SK-N-SH treated with all-trans-retinoic acid at 6 μM for 48 hours (cell line): ENCODE results near the gene DIDO1.

ENCODE experiments used
- ATAC-seq: fragments of 200-7000 bp; cut with Tn5 transposase; 3 replicates; pipeline ENCODE4 v1.9.1; 2020; ENCODE audit warnings: mild to moderate bottlenecking, moderate library complexity
- ARNTL ChIP-seq: fragments of 450-650 bp; formaldehyde crosslinking; IDR thresholded peaks from 2 replicates; pipeline ENCODE4 v1.5.0; 2020; ENCODE audit warnings: low read depth, mild to moderate bottlenecking, moderate library complexity, borderline replicate concordance
- BACH2 ChIP-seq: fragments of 250-450 bp; sonication (Bioruptor Pico); IDR thresholded peaks from 2 replicates; pipeline ENCODE4 v1.9.0; 2021; ENCODE audit warnings: mild to moderate bottlenecking, borderline replicate concordance
- CREB5 ChIP-seq: fragments of 250-450 bp; sonication (Bioruptor Pico); IDR thresholded peaks from 2 replicates; pipeline ENCODE4 v1.5.1; 2020; ENCODE audit warnings: low read depth, mild to moderate bottlenecking, moderate library complexity
- CSDC2 ChIP-seq: fragments of 250-450 bp; sonication (Bioruptor Pico); IDR thresholded peaks from 2 replicates; pipeline ENCODE4 v1.5.0; 2020; ENCODE audit warnings: mild to moderate bottlenecking, moderate library complexity
- CSRNP3 ChIP-seq: fragments of 250-450 bp; sonication (Bioruptor Pico); IDR thresholded peaks from 2 replicates; pipeline ENCODE4 v1.5.1; 2021; ENCODE audit warnings: mild to moderate bottlenecking, moderate library complexity
- ESRRG ChIP-seq: fragments of 250-450 bp; sonication (Bioruptor Pico); IDR thresholded peaks from 2 replicates; pipeline ENCODE4 v1.6.1; 2021; ENCODE audit warnings: mild to moderate bottlenecking
- GLIS3 ChIP-seq: fragments of 250-450 bp; sonication (Bioruptor Pico); IDR thresholded peaks from 2 replicates; pipeline ENCODE4 v1.5.0; 2020; ENCODE audit warnings: mild to moderate bottlenecking, moderate library complexity
- ISL1 ChIP-seq: fragments of 250-450 bp; sonication (Bioruptor Pico); IDR thresholded peaks from 2 replicates; pipeline ENCODE4 v2.1.2; 2022; ENCODE audit warnings: mild to moderate bottlenecking, moderate library complexity
- OSR1 ChIP-seq: fragments of 250-450 bp; sonication (Bioruptor Pico); IDR thresholded peaks from 2 replicates; pipeline ENCODE4 v1.8.0; 2022; ENCODE audit warnings: moderate library complexity, mild to moderate bottlenecking, inconsistent platforms
- PATZ1 ChIP-seq: fragments of 250-450 bp; sonication (Bioruptor Pico); IDR thresholded peaks from 2 replicates; pipeline ENCODE4 v1.8.0; 2020; ENCODE audit warnings: mild to moderate bottlenecking, moderate library complexity, borderline replicate concordance
- POU6F1 ChIP-seq: fragments of 250-450 bp; sonication (Bioruptor Pico); IDR thresholded peaks from 2 replicates; pipeline ENCODE4 v1.8.0; 2021; ENCODE audit warnings: low read depth, mild to moderate bottlenecking, moderate library complexity, borderline replicate concordance
- RARB ChIP-seq: fragments of 250-450 bp; sonication (Bioruptor Pico); IDR thresholded peaks from 2 replicates; pipeline ENCODE4 v1.8.0; 2021; ENCODE audit warnings: mild to moderate bottlenecking, moderate library complexity
- SNAI2 ChIP-seq: fragments of 250-450 bp; sonication (Bioruptor Pico); IDR thresholded peaks from 2 replicates; pipeline ENCODE4 v1.5.0; 2020; ENCODE audit warnings: mild to moderate bottlenecking, moderate library complexity
- TOX ChIP-seq: fragments of 250-450 bp; sonication (Bioruptor Pico); IDR thresholded peaks from 2 replicates; pipeline ENCODE4 v1.8.0; 2021; ENCODE audit warnings: mild to moderate bottlenecking, moderate library complexity, borderline replicate concordance
- TSHZ2 ChIP-seq: fragments of 250-450 bp; sonication (Bioruptor Pico); IDR thresholded peaks from 2 replicates; pipeline ENCODE4 v1.5.0; 2020; ENCODE audit warnings: mild to moderate bottlenecking, moderate library complexity
- ZC3H10 ChIP-seq: fragments of 250-450 bp; sonication (Bioruptor Pico); IDR thresholded peaks from 2 replicates; pipeline ENCODE4 v1.5.1; 2021; ENCODE audit warnings: mild to moderate bottlenecking, moderate library complexity
- ZFP3 ChIP-seq: fragments of 250-450 bp; sonication (Bioruptor Pico); IDR thresholded peaks from 2 replicates; pipeline ENCODE4 v1.5.0; 2020; ENCODE audit warnings: mild to moderate bottlenecking, moderate library complexity
- ZNF565 ChIP-seq: fragments of 450-650 bp; formaldehyde crosslinking; conservative IDR thresholded peaks from 2 replicates; pipeline ENCODE4 v1.5.0; 2020; ENCODE audit warnings: low read depth, mild to moderate bottlenecking, moderate library complexity
- ZNF70 ChIP-seq: fragments of 450-650 bp; formaldehyde crosslinking; IDR thresholded peaks from 2 replicates; pipeline ENCODE4 v1.5.0; 2020; ENCODE audit warnings: mild to moderate bottlenecking, moderate library complexity
- ZNF8 ChIP-seq: fragments of 450-650 bp; formaldehyde crosslinking; IDR thresholded peaks from 2 replicates; pipeline ENCODE4 v1.5.0; 2020; ENCODE audit warnings: mild to moderate bottlenecking, moderate library complexity

DIDO1 gene

GRCh38 chr20:62958388-62959100 lies 32.2 kb upstream of the DIDO1 start (continued):
- TF ChIP-seq TSHZ2 (CRISPR knock-in tag): no peak

GRCh38 chr20:62957136-62958117 lies 31.1 kb upstream of the DIDO1 start:
- no peak for ATAC-seq
- no peak for TF ChIP-seq CSRNP3 (CRISPR knock-in tag)
- no peak for TF ChIP-seq TOX (CRISPR knock-in tag)

GRCh38 chr20:62956387-62957135 lies 30.3 kb upstream of the DIDO1 start:
- TF ChIP-seq POU6F1 (CRISPR knock-in tag): no peak
- no peak for TF ChIP-seq TSHZ2 (CRISPR knock-in tag)
- no peak for TF ChIP-seq ZC3H10 (CRISPR knock-in tag)
- no peak for TF ChIP-seq BACH2 (CRISPR knock-in tag)
- TF ChIP-seq ZFP3 (CRISPR knock-in tag): no peak
- no peak for TF ChIP-seq CSDC2 (CRISPR knock-in tag)
- no peak for TF ChIP-seq ARNTL
- no peak for TF ChIP-seq TOX (CRISPR knock-in tag)
- TF ChIP-seq PATZ1 (CRISPR knock-in tag): no peak
- TF ChIP-seq OSR1 (CRISPR knock-in tag): no peak
- no peak for TF ChIP-seq ZNF565 (CRISPR knock-in tag)
- TF ChIP-seq RARB (CRISPR knock-in tag): no peak
- no peak for TF ChIP-seq ZNF8
- TF ChIP-seq ISL1 (CRISPR knock-in tag): no peak
- no peak for TF ChIP-seq ZNF70
- no peak for TF ChIP-seq CREB5 (CRISPR knock-in tag)
- no peak for TF ChIP-seq SNAI2 (CRISPR knock-in tag)
- no peak for TF ChIP-seq GLIS3 (CRISPR knock-in tag)
- TF ChIP-seq ESRRG (CRISPR knock-in tag): no peak
- ATAC-seq: no peak
